GM12892 (cell line): Measurements from ENCODE around the gene RXRB.

Source experiments
- POLR2A ChIP-seq: IDR thresholded peaks from 2 replicates; pipeline ENCODE4 v1.6.1; 2011; ENCODE audit warnings: low read depth, low read length, control low read depth
- POLR2AphosphoS5 ChIP-seq: IDR thresholded peaks from 2 replicates; pipeline ENCODE4 v1.6.1; 2011; ENCODE audit warnings: low read depth, low read length, control low read depth
- TAF1 ChIP-seq: IDR thresholded peaks from 2 replicates; pipeline ENCODE4 v1.6.1; 2011; ENCODE audit warnings: low read depth, mild to moderate bottlenecking, control low read depth, low read length, borderline replicate concordance

GRCh38 chr6:33144373-33144772, 56.1 kb downstream of the RXRB start:
- TF ChIP-seq POLR2AphosphoS5, result no peak
- TF ChIP-seq POLR2A, result no peak
- TF ChIP-seq TAF1, result no peak
